K562 treated with DMSO at 1 percent for 4 hours (cell line): ENCODE data around the gene CEP76. TPM values are rescaled to one million over a fixed set of nuclear protein-coding genes. Genes with fewer than 3 reads are reported as not detected.

Experiments used
- total RNA-seq: library from RNA; unstranded; fragments of 300-600 nt; gene quantifications from 2 replicates; pipeline ENCODE4 v1.2.3, GENCODE V29; 2022; ENCODE audit not compliant: insufficient read depth

Gene CEP76, protein sequence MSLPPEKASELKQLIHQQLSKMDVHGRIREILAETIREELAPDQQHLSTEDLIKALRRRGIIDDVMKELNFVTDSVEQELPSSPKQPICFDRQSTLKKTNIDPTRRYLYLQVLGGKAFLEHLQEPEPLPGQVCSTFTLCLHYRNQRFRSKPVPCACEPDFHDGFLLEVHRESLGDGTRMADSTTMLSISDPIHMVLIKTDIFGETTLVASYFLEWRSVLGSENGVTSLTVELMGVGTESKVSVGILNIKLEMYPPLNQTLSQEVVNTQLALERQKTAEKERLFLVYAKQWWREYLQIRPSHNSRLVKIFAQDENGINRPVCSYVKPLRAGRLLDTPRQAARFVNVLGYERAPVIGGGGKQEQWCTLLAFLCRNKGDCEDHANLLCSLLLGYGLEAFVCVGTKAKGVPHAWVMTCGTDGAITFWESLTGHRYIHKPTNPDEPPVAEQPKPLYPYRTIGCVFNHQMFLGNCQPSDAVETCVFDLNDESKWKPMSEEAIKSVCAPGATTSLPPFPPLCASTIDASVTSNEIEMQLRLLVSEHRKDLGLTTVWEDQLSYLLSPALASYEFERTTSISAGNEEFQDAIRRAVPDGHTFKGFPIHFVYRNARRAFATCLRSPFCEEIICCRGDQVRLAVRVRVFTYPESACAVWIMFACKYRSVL
- total RNA-seq, result 11.6 and 16.2 TPM in 2 replicates

DNA sequence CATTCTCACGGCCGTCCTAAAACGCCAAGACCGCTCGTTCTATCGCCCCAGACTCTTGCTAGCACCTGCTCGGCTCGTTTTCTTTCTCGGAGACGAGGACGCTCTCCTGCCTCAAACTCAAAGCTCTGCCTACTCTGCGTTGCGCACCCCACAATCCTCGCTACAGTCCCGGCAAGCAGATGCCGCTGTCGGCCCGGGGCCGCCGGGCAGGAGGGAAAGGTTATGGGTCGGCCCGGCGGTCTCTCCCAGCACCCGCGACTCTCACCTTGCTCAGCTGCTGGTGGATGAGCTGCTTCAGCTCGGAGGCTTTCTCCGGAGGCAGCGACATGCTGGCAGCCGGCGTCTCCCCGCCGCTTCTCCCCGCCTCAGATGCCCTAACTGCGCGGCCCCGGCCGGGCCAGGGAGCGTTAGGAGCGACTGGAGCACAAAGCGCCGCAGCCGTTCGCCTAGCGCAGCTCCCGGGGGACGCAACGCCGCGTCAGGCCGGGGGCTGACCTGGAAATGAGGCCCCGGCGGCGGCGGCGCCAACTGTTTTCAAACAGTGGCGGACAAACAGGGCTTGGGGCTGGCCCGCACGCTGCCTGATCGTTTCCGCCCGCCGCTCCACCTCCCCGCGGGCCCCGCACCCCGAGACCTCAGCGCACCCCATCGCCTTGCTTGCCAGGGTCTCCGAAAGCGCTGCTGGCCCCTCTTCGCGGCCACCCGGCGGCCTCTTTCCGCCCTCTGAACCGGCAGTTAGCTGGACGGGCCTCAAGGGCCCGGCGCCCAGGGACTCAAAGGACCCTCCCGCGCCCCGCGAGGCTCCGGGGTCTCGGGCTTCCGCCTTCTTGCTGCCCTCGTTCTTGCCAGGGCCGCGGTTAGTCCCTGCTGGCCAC, at the start of gene CEP76, which contains the start of gene PSMG2:
TSS of gene CEP76 (minus strand) at position 503 of the 875 bp plus-strand sequence. CDS start at position 328, 175 bp downstream.
TSS of gene PSMG2 (plus strand) at position 822 of the 875 bp plus-strand sequence. CDS start 66 bp downstream, outside the sequence.

GRCh38 chr18:12657684-12658425, 44.7 kb downstream of the CEP76 start, which contains the start of gene SPIRE1:
Gene SPIRE1 (minus strand): TSS chr18:12658107. CDS start chr18:12657866, 241 bp downstream.

Other genes starting within 250 kb of the CEP76 start
- 12.1 and 12.6 TPM in 2 replicates for gene SPIRE1, start 44.6 kb downstream of the CEP76 start, total RNA-seq
- gene PSMG2, start 319 bp upstream of the CEP76 start, total RNA-seq, result 55.9 and 61.4 TPM in 2 replicates
- gene PTPN2, start 181.5 kb upstream of the CEP76 start, total RNA-seq, result 22.0 and 24.0 TPM in 2 replicates
- 25.6 and 30.6 TPM in 2 replicates for gene SEH1L, start 245.3 kb upstream of the CEP76 start, total RNA-seq